Measurements from ENCODE around the gene ZNF845.
"Not testable (repeated sequence)": the region's sequence is repeated elsewhere in the genome, so short reads cannot be mapped to it uniquely, and the experiment has no call there.

GRCh38 chr19:53301341-53301740 lies 32.2 kb upstream of the ZNF845 start:
- TF ChIP-seq, protein P1, sequence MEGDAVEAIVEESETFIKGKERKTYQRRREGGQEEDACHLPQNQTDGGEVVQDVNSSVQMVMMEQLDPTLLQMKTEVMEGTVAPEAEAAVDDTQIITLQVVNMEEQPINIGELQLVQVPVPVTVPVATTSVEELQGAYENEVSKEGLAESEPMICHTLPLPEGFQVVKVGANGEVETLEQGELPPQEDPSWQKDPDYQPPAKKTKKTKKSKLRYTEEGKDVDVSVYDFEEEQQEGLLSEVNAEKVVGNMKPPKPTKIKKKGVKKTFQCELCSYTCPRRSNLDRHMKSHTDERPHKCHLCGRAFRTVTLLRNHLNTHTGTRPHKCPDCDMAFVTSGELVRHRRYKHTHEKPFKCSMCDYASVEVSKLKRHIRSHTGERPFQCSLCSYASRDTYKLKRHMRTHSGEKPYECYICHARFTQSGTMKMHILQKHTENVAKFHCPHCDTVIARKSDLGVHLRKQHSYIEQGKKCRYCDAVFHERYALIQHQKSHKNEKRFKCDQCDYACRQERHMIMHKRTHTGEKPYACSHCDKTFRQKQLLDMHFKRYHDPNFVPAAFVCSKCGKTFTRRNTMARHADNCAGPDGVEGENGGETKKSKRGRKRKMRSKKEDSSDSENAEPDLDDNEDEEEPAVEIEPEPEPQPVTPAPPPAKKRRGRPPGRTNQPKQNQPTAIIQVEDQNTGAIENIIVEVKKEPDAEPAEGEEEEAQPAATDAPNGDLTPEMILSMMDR (IDR thresholded peaks at IDR 0.05), result not testable (repeated sequence)
- not testable (repeated sequence) for TF ChIP-seq POLR2A (IDR thresholded peaks at IDR 0.05)

Data from body of pancreas (tissue), 4 donors.